ENCODE results near the gene ZNF394. TPM values are rescaled to one million over a fixed set of nuclear protein-coding genes. Genes with fewer than 3 reads are reported as not detected.

The ZNF394 gene
- total and polyA plus RNA-seq, 9 of the 15 experiments (the other 6 are each of a cell fraction or from before 2014, with no cell fraction given) = 2.9 to 32.2 (median 24.2) TPM

- H4K20me1 ChIP-seq (replicated peaks; ENCODE audit: control insufficient read depth, insufficient read depth, low read length) = peaks cover 4% of the 10 kb centered on the region; the same call in 1 of the 2 replicates
- no peaks in the 10 kb centered on the region for H3K27me3 ChIP-seq (ENCODE audit: control insufficient read depth in 2 of 2, insufficient read depth in 2 of 2, low read length in 2 of 2)
- H3K27ac ChIP-seq (ENCODE audit: extremely low read depth, low read depth, low read length) = no peak overlapping the region
- ATAC-seq = no peak
- 0 out of 4 replicates have a peak overlapping the region, but pooled peaks of 1 of the 2 experiments have one; percentile 15 for H3K9ac ChIP-seq (ENCODE audit: insufficient read depth in 1 of 2, low read depth in 2 of 2, low read length in 2 of 2)
- no peak overlapping the region for H3K4me2 ChIP-seq (ENCODE audit: insufficient read depth, low read length)
- H3K9me1 ChIP-seq (ENCODE audit: control insufficient read depth, insufficient read depth, low read length) = peaks cover 2% of the 10 kb centered on the region
- WGBS (ENCODE audit: insufficient coverage, low coverage, missing lambda C conversion rate) = 80% methylated on average over 5 of the region's 5 CpGs
- no peak overlapping the region for H3K4me3 ChIP-seq
- H3K79me2 ChIP-seq (ENCODE audit: control insufficient read depth, insufficient read depth, low read length) = peaks cover 80% of the 10 kb centered on the region
- POLR2A ChIA-PET = interaction anchor here (0.6 to 1.4 kb wide), 8 partner anchors 10 to 218 kb away, joined by 3 to 6 read pairs (median 4); no protein-coding TSS in a partner anchor
- no peak for FAIRE-seq
- H3K36me3 ChIP-seq (ENCODE audit: control insufficient read depth, insufficient read depth, low read length) = peaks cover 63% of the 10 kb centered on the region
- H3K9me3 ChIP-seq (replicated peaks; ENCODE audit: control insufficient read depth, insufficient read depth, low read depth, low read length) = no peaks in the 10 kb centered on the region
- no peak for TF ChIP-seq ADNP (tag; IDR thresholded peaks at IDR 0.05)
- TF ChIP-seq BRCA1 (IDR thresholded peaks at IDR 0.05) = no peak
- TF ChIP-seq BRCA1 (CRISPR knock-in tag; IDR thresholded peaks at IDR 0.05) = 0 out of 2 replicates have a peak, but pooled peaks have one; percentile 43
- DNase-seq (ENCODE audit: extremely low read depth in 1 of 4, low spot score in 3 of 4) = no peak
- no TSS peak for BruUV-seq (replicated peaks)
- peaks cover 9 to 20% of the 10 kb centered on the region in 2 experiments; a peak in 4 of 5 replicates for H3K4me1 ChIP-seq (replicated peaks in 1 of 2; ENCODE audit: control insufficient read depth in 2 of 2, insufficient read depth in 2 of 2, low read length in 2 of 2)
- no peak overlapping the region for H2AFZ ChIP-seq (ENCODE audit: low read depth, low read length)
- CTCF ChIA-PET (ENCODE audit: low intra/inter-chr PET ratio) = no interaction called here
- intact Hi-C loops (cut with micrococcal nuclease) = loop anchor here (10.0 kb wide), 1 partner anchor 79 kb away; the partner anchor contains the start of genes FAM200A and ZNF655
- in situ Hi-C loops (cut with MboI) = no loop called here
These were observed 24.0 kb downstream of the ZNF394 start for GRCh38 chr7:99476107-99476506.

DNA sequence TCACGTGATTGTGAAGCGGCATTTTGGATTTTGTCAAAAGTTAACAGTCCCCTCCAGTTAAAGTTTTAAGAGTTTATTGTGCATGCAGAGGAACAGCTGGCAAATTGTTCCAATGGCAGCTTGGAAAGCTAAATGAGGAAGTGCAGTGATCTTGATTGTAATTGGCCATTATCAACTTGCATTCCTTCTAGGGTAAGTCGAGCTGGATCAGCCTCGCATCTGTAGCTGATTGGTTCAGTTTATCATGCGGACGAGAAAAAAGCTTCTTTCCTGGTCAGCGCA lies 26.8 kb downstream of the ZNF394 start:
- peak overlapping the region; percentile 80 for H2AFZ ChIP-seq (ENCODE audit: low read depth, low read length)
- WGBS (ENCODE audit: insufficient coverage, low coverage, missing lambda C conversion rate) = 2% methylated on average over 7 of the region's 7 CpGs
- intact Hi-C loops (cut with micrococcal nuclease) = loop anchor here (10.0 kb wide), 1 partner anchor 82 kb away; the partner anchor contains the start of genes FAM200A and ZNF655
- no peaks in the 10 kb centered on the region for H3K9me3 ChIP-seq (replicated peaks; ENCODE audit: control insufficient read depth, insufficient read depth, low read depth, low read length)
- H3K4me2 ChIP-seq (ENCODE audit: insufficient read depth, low read length) = peak overlapping the region; percentile 95
- peaks cover 34% of the 10 kb centered on the region for H3K36me3 ChIP-seq (ENCODE audit: control insufficient read depth, insufficient read depth, low read length)
- TSS peak; percentile 79 for BruUV-seq (replicated peaks)
- DNase-seq (ENCODE audit: extremely low read depth in 1 of 4, low spot score in 3 of 4) (peak in 3 of 4 experiments; percentile 20 to 87 (median 79)), FAIRE-seq (peak; percentile 96), ATAC-seq (peak; percentile 47)
- peaks cover 7 to 18% of the 10 kb centered on the region in 2 experiments; a peak in 4 of 5 replicates for H3K4me1 ChIP-seq (replicated peaks in 1 of 2; ENCODE audit: control insufficient read depth in 2 of 2, insufficient read depth in 2 of 2, low read length in 2 of 2)
- no peaks in the 10 kb centered on the region for H3K27me3 ChIP-seq (ENCODE audit: control insufficient read depth in 2 of 2, insufficient read depth in 2 of 2, low read length in 2 of 2)
- peak overlapping the region; percentile 92 for H3K27ac ChIP-seq (ENCODE audit: extremely low read depth, low read depth, low read length)
- H3K79me2 ChIP-seq (ENCODE audit: control insufficient read depth, insufficient read depth, low read length) = peaks cover 59% of the 10 kb centered on the region
- H3K9ac ChIP-seq (ENCODE audit: insufficient read depth in 1 of 2, low read depth in 2 of 2, low read length in 2 of 2) = peak overlapping the region; percentile 85 to 97
- H3K9me1 ChIP-seq (ENCODE audit: control insufficient read depth, insufficient read depth, low read length) = no peaks in the 10 kb centered on the region
- ChIA-PET POLR2A (interaction anchor here (0.7 to 1.7 kb wide), 10 partner anchors 9 to 85 kb away, joined by 3 to 8 read pairs (median 3); partner anchors contain the start of genes ZKSCAN5, ZNF394 and ZNF655), CTCF (ENCODE audit: low intra/inter-chr PET ratio) (no interaction called here)
- peak overlapping the region; percentile 92 for H3K4me3 ChIP-seq
- in situ Hi-C loops (cut with MboI) = no loop called here
- H4K20me1 ChIP-seq (replicated peaks; ENCODE audit: control insufficient read depth, insufficient read depth, low read length) = no peaks in the 10 kb centered on the region; the same call in 1 of the 2 replicates
- TF ChIP-seq CTCF (IDR thresholded peaks at IDR 0.05 in 2 of 3, conservative IDR thresholded peaks at IDR 0.05 in 1 of 3; ENCODE audit: insufficient read depth in 2 of 3, low read depth in 1 of 3, low read length in 3 of 3) (no peak), ZBTB17 (CRISPR knock-in tag; IDR thresholded peaks at IDR 0.05) (no peak), SREBF2 (CRISPR knock-in tag; IDR thresholded peaks at IDR 0.05) (peak; percentile 8; the same call in 1 of the 2 replicates), MYC (IDR thresholded peaks at IDR 0.05; ENCODE audit: low read depth, low read length) (0 out of 2 replicates have a peak, but pooled peaks have one; percentile 24), MYC (CRISPR knock-in tag; IDR thresholded peaks at IDR 0.05; ENCODE audit: borderline replicate concordance, low read depth) (no peak), USF1 (CRISPR knock-in tag; IDR thresholded peaks at IDR 0.05) (peak; percentile 29; the same call in 1 of the 2 replicates), ARHGAP35 (IDR thresholded peaks at IDR 0.05; ENCODE audit: partially characterized antibody) (no peak)
- TF ChIP-seq, protein P1, sequence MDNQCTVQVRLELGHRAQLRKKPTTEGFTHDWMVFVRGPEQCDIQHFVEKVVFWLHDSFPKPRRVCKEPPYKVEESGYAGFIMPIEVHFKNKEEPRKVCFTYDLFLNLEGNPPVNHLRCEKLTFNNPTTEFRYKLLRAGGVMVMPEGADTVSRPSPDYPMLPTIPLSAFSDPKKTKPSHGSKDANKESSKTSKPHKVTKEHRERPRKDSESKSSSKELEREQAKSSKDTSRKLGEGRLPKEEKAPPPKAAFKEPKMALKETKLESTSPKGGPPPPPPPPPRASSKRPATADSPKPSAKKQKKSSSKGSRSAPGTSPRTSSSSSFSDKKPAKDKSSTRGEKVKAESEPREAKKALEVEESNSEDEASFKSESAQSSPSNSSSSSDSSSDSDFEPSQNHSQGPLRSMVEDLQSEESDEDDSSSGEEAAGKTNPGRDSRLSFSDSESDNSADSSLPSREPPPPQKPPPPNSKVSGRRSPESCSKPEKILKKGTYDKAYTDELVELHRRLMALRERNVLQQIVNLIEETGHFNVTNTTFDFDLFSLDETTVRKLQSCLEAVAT (IDR thresholded peaks at IDR 0.05) = no peak

Measured in K562 (cell line).